ENCODE results near the gene EFEMP1.

DNA sequence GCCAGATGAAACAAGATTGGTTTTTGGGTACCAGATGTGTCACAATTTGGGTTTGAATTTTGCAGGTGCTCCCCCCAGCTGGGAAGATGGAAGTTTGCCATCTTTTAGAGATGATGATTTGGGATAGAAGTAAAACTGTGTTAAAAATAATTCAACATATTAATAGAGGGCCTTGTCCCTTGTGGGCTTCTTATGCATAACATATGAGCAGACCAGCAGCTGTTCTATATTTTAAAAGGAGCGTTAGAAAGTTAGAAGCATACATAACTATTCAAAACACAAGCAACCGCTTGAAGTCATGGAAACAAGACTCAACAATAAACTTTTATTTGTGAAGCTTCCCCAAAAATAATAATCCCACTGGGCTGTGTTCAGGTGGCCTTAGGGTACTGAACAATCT, 62.8 kb downstream of the EFEMP1 start:
- TF ChIP-seq ZNF274 (IDR thresholded peaks at IDR 0.05; ENCODE audit: low read depth, low read length) (no peak), SUZ12 (IDR thresholded peaks at IDR 0.05; ENCODE audit: extremely low read depth, insufficient read depth, insufficient read length) (no peak), YY1 (IDR thresholded peaks at IDR 0.05; ENCODE audit: insufficient read depth, insufficient read length) (no peak)
